Panc1 (cell line): ENCODE measurements around the gene FBXO5. TPM values are rescaled to one million over a fixed set of nuclear protein-coding genes. Genes with fewer than 3 reads are reported as not detected.

Source experiments
- ATAC-seq: fragments of 200-7000 bp; cut with Tn5 transposase; 2 replicates; pipeline ENCODE4 v1.9.1; 2020; ENCODE audit warnings: mild to moderate bottlenecking, moderate library complexity
- BruUV-seq: library from RNA; stranded (reverse); fragments of 400-500 nt; replicated peaks from 2 replicates; lab custom pipeline; 2021; lab: Mats Ljungman, UMichigan
- CTCF ChIA-PET: fragments of 300-600 bp; sonication (Branson Sonifier 250); formaldehyde crosslinking; loops from one replicate; lab custom pipeline; 2022; ENCODE audit warnings: antibody characterized with exemption; lab: Charles Lee
- POLR2A ChIA-PET: fragments of 300-600 bp; sonication (Branson Sonifier 250); formaldehyde crosslinking; loops from one replicate; lab custom pipeline; 2022; ENCODE audit warnings: antibody characterized with exemption; lab: Charles Lee
- DNase-seq: peaks from one replicate; pipeline ENCODE4 v3.0.0-alpha.2; 2010; ENCODE audit warnings: low read depth, low spot score
- H3K27ac ChIP-seq: 2 replicates; pipeline ENCODE4 v1.5.1; 2011; ENCODE audit warnings: mild to moderate bottlenecking, low read length, inconsistent platforms
- H3K27me3 ChIP-seq: fragments of 200-500 bp; sonication (Bioruptor generic); 2 replicates; pipeline ENCODE4 v1.6.0; 2014; ENCODE audit warnings: low read length, inconsistent platforms; ENCODE audit not compliant: control insufficient read depth, insufficient read depth
- H3K36me3 ChIP-seq: fragments of 200-500 bp; sonication (Bioruptor generic); 2 replicates; pipeline ENCODE4 v1.5.1; 2014; ENCODE audit warnings: inconsistent platforms, mild to moderate bottlenecking, low read length, moderate library complexity; ENCODE audit not compliant: control insufficient read depth, insufficient read depth
- H3K4me1 ChIP-seq: 2 replicates; pipeline ENCODE4 v1.5.1; 2011; ENCODE audit warnings: inconsistent platforms, mild to moderate bottlenecking, low read length, moderate library complexity; ENCODE audit not compliant: control insufficient read depth, insufficient read depth
- H3K4me3 ChIP-seq, 2 experiments: 2 replicates each; pipeline ENCODE4 v1.5.1; 2011 to 2012; ENCODE audit warnings: low read depth in 2 of 2, low read length in 2 of 2, mild to moderate bottlenecking in 2 of 2, inconsistent platforms in 1 of 2, moderate library complexity in 1 of 2
- H3K9me3 ChIP-seq: fragments of 200-500 bp; sonication (Bioruptor generic); 2 replicates; pipeline ENCODE4 v1.5.1; 2014; ENCODE audit warnings: low read depth, mild to moderate bottlenecking, inconsistent platforms, low read length, moderate library complexity; ENCODE audit not compliant: control insufficient read depth, insufficient read depth
- POLR2AphosphoS5 ChIP-seq: IDR thresholded peaks from 2 replicates; pipeline ENCODE4 v1.6.1; 2012; ENCODE audit warnings: mild to moderate bottlenecking, low read depth, low read length, moderate library complexity
- SIN3A ChIP-seq: IDR thresholded peaks from 2 replicates; pipeline ENCODE4 v1.6.1; 2012; ENCODE audit warnings: low read depth, mild to moderate bottlenecking, low read length, moderate library complexity, borderline replicate concordance; ENCODE audit not compliant: insufficient read depth
- TCF7L2 ChIP-seq: IDR thresholded peaks from 2 replicates; pipeline ENCODE4 v1.6.1; 2011; ENCODE audit warnings: mild to moderate bottlenecking, low read depth, low read length, inconsistent platforms
- in situ Hi-C: cut with HindIII; loops from 2 replicates; pipeline ENCODE4 v1.10.0; 2016; ENCODE audit warnings: low sequenced_read_pairs, low pct_unique_long_range_greater_than_20kb
- intact Hi-C: fragments of 100-400 bp; cut with micrococcal nuclease; formaldehyde crosslinking; loops from one replicate; pipeline ENCODE4 v1.10.0; 2022; ENCODE audit not compliant: unreplicated experiment
- total RNA-seq: library from RNA; stranded (reverse); gene quantifications from one replicate; pipeline ENCODE4 v1.2.1, GENCODE V29; 2021; ENCODE audit not compliant: unreplicated experiment
- TF ChIP-seq, protein P1 (sequence below), 2 experiments: IDR thresholded peaks; 2 replicates each; pipeline ENCODE4 v1.6.1; 2011 to 2012; ENCODE audit warnings: low read depth in 2 of 2, control low read depth in 1 of 2, low read length in 1 of 2, mild to moderate bottlenecking in 1 of 2, moderate library complexity in 1 of 2; ENCODE audit not compliant: insufficient read depth in 1 of 2
- TF ChIP-seq, protein P2 (sequence below): fragments of 450-650 bp; IDR thresholded peaks from 2 replicates; pipeline ENCODE4 v1.5.1; 2017; ENCODE audit warnings: mild to moderate bottlenecking

Gene FBXO5
- total RNA-seq, 1 experiment from 2014 or later, result 33.6 TPM

DNA sequence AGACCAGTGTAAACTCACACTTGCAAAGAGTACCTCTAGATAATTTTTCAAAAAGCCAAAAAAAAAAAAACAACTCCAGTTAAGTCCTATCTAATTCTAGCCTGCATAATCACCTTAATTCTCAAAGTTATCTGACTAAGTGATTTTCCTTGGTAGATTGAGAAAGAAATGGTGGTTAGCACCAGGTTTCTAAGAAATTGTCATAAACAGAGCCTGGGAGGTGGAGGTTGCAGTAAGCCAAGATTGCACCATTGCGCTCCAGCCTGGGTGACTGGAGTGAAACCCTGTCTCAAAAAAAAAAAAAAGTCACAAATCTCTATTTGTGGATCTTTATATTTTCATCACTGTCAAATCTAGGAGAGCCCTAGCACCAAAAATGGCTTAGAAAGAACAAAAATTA, 8.9 kb downstream of the FBXO5 start:
- in situ Hi-C loops (no loop called here), intact Hi-C loops (no loop called here)
- no peak for DNase-seq
- Histone ChIP-seq H3K27ac (no peak overlapping the region), H3K36me3 (peaks cover 68% of the 10 kb centered on the region), H3K4me3 (no peak overlapping the region), H3K27me3 (no peaks in the 10 kb centered on the region), H3K9me3 (no peaks in the 10 kb centered on the region), H3K4me1 (peaks cover 28% of the 10 kb centered on the region; the same call in 1 of the 2 replicates)
- ChIA-PET CTCF (interaction anchor here (0.7 kb wide), 1 partner anchor 157 kb away, joined by 7 read pairs; the partner anchor contains the start of gene RGS17), POLR2A (interaction anchor here (0.6 kb wide), 1 partner anchor 631 kb away, joined by 3 read pairs; no protein-coding TSS in a partner anchor)
- ATAC-seq, result no peak
- no TSS peak for BruUV-seq
- TF ChIP-seq POLR2AphosphoS5, result no peak
- TF ChIP-seq, protein P1, sequence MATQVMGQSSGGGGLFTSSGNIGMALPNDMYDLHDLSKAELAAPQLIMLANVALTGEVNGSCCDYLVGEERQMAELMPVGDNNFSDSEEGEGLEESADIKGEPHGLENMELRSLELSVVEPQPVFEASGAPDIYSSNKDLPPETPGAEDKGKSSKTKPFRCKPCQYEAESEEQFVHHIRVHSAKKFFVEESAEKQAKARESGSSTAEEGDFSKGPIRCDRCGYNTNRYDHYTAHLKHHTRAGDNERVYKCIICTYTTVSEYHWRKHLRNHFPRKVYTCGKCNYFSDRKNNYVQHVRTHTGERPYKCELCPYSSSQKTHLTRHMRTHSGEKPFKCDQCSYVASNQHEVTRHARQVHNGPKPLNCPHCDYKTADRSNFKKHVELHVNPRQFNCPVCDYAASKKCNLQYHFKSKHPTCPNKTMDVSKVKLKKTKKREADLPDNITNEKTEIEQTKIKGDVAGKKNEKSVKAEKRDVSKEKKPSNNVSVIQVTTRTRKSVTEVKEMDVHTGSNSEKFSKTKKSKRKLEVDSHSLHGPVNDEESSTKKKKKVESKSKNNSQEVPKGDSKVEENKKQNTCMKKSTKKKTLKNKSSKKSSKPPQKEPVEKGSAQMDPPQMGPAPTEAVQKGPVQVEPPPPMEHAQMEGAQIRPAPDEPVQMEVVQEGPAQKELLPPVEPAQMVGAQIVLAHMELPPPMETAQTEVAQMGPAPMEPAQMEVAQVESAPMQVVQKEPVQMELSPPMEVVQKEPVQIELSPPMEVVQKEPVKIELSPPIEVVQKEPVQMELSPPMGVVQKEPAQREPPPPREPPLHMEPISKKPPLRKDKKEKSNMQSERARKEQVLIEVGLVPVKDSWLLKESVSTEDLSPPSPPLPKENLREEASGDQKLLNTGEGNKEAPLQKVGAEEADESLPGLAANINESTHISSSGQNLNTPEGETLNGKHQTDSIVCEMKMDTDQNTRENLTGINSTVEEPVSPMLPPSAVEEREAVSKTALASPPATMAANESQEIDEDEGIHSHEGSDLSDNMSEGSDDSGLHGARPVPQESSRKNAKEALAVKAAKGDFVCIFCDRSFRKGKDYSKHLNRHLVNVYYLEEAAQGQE (IDR thresholded peaks at IDR 0.05; ENCODE audit: insufficient read depth in 1 of 2, low read depth in 2 of 2, low read length in 1 of 2), result no peak
- no peak for TF ChIP-seq TCF7L2
- TF ChIP-seq SIN3A, result no peak
- TF ChIP-seq, protein P2, sequence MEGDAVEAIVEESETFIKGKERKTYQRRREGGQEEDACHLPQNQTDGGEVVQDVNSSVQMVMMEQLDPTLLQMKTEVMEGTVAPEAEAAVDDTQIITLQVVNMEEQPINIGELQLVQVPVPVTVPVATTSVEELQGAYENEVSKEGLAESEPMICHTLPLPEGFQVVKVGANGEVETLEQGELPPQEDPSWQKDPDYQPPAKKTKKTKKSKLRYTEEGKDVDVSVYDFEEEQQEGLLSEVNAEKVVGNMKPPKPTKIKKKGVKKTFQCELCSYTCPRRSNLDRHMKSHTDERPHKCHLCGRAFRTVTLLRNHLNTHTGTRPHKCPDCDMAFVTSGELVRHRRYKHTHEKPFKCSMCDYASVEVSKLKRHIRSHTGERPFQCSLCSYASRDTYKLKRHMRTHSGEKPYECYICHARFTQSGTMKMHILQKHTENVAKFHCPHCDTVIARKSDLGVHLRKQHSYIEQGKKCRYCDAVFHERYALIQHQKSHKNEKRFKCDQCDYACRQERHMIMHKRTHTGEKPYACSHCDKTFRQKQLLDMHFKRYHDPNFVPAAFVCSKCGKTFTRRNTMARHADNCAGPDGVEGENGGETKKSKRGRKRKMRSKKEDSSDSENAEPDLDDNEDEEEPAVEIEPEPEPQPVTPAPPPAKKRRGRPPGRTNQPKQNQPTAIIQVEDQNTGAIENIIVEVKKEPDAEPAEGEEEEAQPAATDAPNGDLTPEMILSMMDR, result no peak

DNA sequence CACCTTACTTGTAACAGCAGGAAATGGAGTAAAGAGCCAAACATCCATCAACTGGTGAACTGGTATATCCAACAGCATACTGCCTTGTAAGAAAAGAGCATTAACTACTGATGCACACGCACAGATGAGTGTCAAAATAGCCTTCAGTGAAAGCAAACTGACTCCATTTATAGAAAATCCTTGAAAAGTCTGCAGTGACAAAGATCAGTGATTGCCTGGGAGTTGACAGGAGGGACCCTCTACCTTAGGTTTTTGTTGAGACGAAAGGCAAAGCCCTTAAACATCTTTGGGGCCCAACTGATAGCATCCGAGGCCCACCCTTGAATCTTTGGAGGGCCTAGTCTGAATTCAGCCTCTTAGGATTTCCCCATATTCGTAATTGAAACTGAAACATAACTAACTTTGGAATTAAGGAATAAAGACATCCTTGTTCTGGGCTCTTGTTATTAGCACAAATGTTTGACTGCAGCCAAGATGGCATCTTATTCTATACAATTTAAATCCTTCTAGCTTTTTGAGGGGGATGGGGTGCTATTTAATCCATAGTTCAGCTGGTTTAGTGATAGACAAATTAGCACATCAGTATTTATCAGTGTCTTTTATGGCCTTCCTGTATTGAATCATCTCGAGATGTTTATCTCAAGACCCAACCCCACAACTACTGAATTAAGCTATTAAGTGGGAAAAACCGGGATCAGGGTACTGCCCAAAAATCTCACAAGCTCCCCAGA, 13.0 kb downstream of the FBXO5 start:
- H3K9me3 ChIP-seq, result no peaks in the 10 kb centered on the region
- CTCF ChIA-PET, result no interaction called here
- intact Hi-C loops, result no loop called here

More for the DNA sequence above, 13.0 kb downstream of the FBXO5 start:
- no peak overlapping the region for H3K4me3 ChIP-seq
- no peaks in the 10 kb centered on the region for H3K27me3 ChIP-seq
- H3K36me3 ChIP-seq, result peaks cover 42% of the 10 kb centered on the region
- ATAC-seq (0 out of 2 replicates have a peak, but pooled peaks have one; percentile 34), DNase-seq (no peak)
- in situ Hi-C loops, result no loop called here
- TF ChIP-seq POLR2AphosphoS5 (no peak), SIN3A (no peak), TCF7L2 (no peak)
- TF ChIP-seq, protein P1 (IDR thresholded peaks at IDR 0.05; ENCODE audit: insufficient read depth in 1 of 2, low read depth in 2 of 2, low read length in 1 of 2), result no peak
- TF ChIP-seq, protein P2, result no peak
- H3K27ac ChIP-seq, result no peak overlapping the region
- POLR2A ChIA-PET, result no interaction called here
- H3K4me1 ChIP-seq, result peaks cover 2% of the 10 kb centered on the region; the same call in 1 of the 2 replicates
- no TSS peak for BruUV-seq
